Right cardiac atrium (tissue), 5 donors: ENCODE results near the gene ADAMTS17. TPM values are rescaled to one million over a fixed set of nuclear protein-coding genes. Genes with fewer than 3 reads are reported as not detected.

ENCODE experiments used
- ATAC-seq, 2 donors: fragments of 200-7000 bp; cut with Tn5 transposase; one replicate each; pipeline versions ENCODE4 v1.8.0 to v1.9.1; 2020; ENCODE audit warnings: moderate library complexity in 2 of 2, mild to moderate bottlenecking in 1 of 2
- DNase-seq, 3 donors: peaks; one replicate each; pipeline ENCODE4 v3.0.0-alpha.2; 2020
- H3K27ac ChIP-seq: one replicate; pipeline ENCODE4 v1.5.1; 2013; ENCODE audit warnings: mild to moderate bottlenecking, low read length, control low read depth, moderate library complexity
- H3K27me3 ChIP-seq: one replicate; pipeline ENCODE4 v1.6.1; 2013; ENCODE audit not compliant: control insufficient read depth, insufficient read depth
- H3K4me1 ChIP-seq: one replicate; pipeline ENCODE4 v1.6.1; 2013; ENCODE audit warnings: low read length; ENCODE audit not compliant: control insufficient read depth, insufficient read depth
- H3K4me3 ChIP-seq: one replicate; pipeline ENCODE4 v1.5.1; 2013; ENCODE audit warnings: low read length, control low read depth
- H3K9me3 ChIP-seq: one replicate; pipeline ENCODE4 v1.6.1; 2013; ENCODE audit warnings: low read length; ENCODE audit not compliant: control insufficient read depth
- WGBS: extraction: QIAGEN DNeasy Blood & Tissue Kit; methylation state at CpG from one replicate; pipeline ENCODE4 v1.1.7; 2013; 5-methylcytosine and 5-hydroxymethylcytosine counted together
- intact Hi-C, 4 donors: fragments of 100-400 bp; cut with DNase I; formaldehyde crosslinking; loops; one replicate each; pipeline versions ENCODE4 v1.11.0 to v1.14.0; 2022 to 2023
- polyA plus RNA-seq: library from polyadenylated mRNA; stranded (reverse); fragments of 200-250 nt; gene quantifications from one replicate; pipeline ENCODE4 v1.2.3, GENCODE V29; 2013
- total RNA-seq, 4 donors: library from RNA; stranded (reverse); fragmentation: NEBNext Ultra II Directional; extraction: Animal tissue kit (Norgen Biotek cat#: 25700); gene quantifications; one replicate each; pipeline ENCODE4 v1.2.1, GENCODE V29; 2021
- donor health status: healthy with polysubstance abuse.
- donor health status: DM: no; HTN: yes; CAD: no.
- donor health status: DM: no; HTN: no; CAD: no.
- donor health status: DM: no; HTN: yes; CAD: no; lungs with severe emphysema.
- donor health status: DM: yes; HTN: yes; CAD: no.

The ADAMTS17 gene
- total and polyA plus RNA-seq, 5 donors: 1.2 to 6.5 (median 2.6) TPM

DNA sequence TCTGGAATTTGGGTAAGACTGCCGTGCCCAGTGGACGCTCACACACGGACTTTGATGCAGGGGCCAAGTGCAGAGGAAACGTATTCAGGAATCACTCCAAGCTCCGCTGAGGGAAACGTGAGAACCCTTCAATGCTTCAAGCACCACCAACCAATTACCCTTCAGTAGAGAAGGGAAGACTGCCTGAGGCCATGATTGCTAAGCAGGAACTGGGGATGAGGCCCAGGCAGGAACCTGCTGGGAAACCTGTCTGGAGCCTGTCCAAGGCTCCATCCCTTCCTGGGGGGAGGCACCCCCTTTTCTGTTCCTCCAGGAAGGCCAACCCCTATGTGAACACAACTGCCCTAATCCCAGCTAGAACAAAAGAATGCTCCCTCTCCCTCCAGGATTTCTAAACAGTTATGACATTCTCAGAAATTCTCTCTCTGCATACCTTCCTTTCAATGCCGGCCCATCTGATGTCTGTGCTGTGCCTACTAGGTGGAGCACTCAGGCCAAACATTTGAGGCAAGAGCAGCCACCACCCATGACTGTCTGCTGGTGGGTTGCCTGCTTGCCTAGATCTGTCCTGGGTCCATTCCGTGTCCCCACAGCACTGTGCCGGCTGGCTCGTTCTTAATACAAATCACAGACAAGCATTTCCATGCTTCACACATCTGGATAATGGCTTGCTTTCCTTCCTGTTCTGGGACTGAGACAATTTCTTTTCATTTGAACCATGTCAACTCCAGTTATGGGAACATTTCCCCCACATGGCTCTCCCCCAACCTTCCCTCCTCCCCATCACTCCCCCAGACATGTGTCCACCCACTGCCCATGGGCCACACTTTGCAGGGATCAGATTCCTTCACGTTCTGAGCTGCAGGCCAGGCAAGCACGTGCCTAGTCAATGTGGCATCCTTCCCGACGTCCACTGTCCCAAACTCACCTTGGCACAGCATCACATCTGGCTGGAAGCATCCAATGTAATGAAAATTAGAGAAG, 149.4 kb downstream of the ADAMTS17 start:
- intact Hi-C loops: no loop called here
- Histone ChIP-seq H3K4me1 (no peaks in the 10 kb centered on the region), H3K4me3 (no peak overlapping the region), H3K9me3 (no peaks in the 10 kb centered on the region), H3K27me3 (no peaks in the 10 kb centered on the region), H3K27ac (no peak overlapping the region)
- ATAC-seq (no peak), DNase-seq (no peak)
- WGBS: 81% methylated on average over 14 of the region's 14 CpGs

- 59% methylated on average over 8 of the region's 8 CpGs for WGBS
- Histone ChIP-seq H3K27ac (no peak overlapping the region), H3K4me1 (no peaks in the 10 kb centered on the region), H3K27me3 (no peaks in the 10 kb centered on the region), H3K9me3 (no peaks in the 10 kb centered on the region), H3K4me3 (no peak overlapping the region)
- no peak for DNase-seq
- intact Hi-C loops: no loop called here
- ATAC-seq: no peak
Measured at GRCh38 chr15:100191161-100191560, 150.6 kb downstream of the ADAMTS17 start.

DNA sequence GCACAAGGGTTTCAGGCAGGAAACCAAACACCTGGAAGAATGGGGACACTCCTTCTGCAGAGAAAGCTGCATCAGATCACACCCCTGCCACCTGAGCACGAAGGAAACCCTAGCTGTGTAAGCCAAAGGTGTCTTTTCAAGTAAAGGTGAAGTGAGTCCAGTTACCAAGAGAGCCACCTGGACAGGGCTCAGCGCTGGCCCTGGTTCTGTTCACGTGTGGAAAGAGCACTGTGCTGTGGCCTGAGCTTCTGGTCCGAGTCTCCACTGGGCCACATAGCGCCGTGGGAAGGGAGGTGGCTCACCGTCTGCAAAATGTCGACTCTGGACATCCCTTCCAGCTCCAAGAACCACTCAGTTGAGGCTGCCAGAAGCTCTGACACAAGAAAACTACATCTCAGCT, 151.1 kb downstream of the ADAMTS17 start:
- DNase-seq (no peak), ATAC-seq (no peak)
- intact Hi-C loops: no loop called here
- Histone ChIP-seq H3K4me1 (no peaks in the 10 kb centered on the region), H3K9me3 (no peaks in the 10 kb centered on the region), H3K4me3 (no peak overlapping the region), H3K27ac (no peak overlapping the region), H3K27me3 (no peaks in the 10 kb centered on the region)
- 89% methylated on average over 8 of the region's 8 CpGs for WGBS

GRCh38 chr15:100189849-100190248, 151.9 kb downstream of the ADAMTS17 start:
- intact Hi-C loops: no loop called here
- WGBS: 82% methylated on average over 4 of the region's 4 CpGs
- no peak overlapping the region for H3K4me3 ChIP-seq

DNA sequence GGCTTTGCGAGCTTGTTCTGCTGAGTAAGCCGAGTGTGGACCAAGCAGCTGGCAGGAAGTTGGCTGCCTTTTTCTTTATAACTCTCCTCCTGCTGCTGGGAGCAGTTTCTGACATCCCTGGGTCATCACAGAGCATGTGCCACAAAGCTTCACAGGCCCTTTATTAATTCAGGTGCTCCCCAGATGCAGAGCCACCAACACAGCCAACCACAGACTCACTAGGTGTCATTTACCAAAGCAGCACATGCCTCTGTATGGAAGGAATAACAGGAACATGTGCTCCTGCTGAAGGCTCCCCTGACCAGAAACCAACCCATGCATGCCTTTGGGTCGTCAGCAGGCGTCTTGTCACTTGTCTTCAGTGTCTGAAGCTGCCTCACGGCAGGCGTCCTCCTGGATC, 152.5 kb downstream of the ADAMTS17 start:
- Histone ChIP-seq H3K27me3 (no peaks in the 10 kb centered on the region), H3K27ac (no peak overlapping the region), H3K9me3 (no peaks in the 10 kb centered on the region), H3K4me1 (no peaks in the 10 kb centered on the region), H3K4me3 (no peak overlapping the region)
- ATAC-seq (no peak), DNase-seq (no peak)
- intact Hi-C loops: no loop called here
- 83% methylated on average over 6 of the region's 6 CpGs for WGBS

More at GRCh38 chr15:100189849-100190248, 151.9 kb downstream of the ADAMTS17 start:
- Histone ChIP-seq H3K4me1 (no peaks in the 10 kb centered on the region), H3K27me3 (no peaks in the 10 kb centered on the region), H3K9me3 (no peaks in the 10 kb centered on the region), H3K27ac (no peak overlapping the region)
- ATAC-seq (no peak), DNase-seq (no peak)

GRCh38 chr15:100187677-100188076, 154.1 kb downstream of the ADAMTS17 start:
- DNase-seq: no peak
- no peaks in the 10 kb centered on the region for H3K4me1 ChIP-seq
- intact Hi-C loops: no loop called here
- no peaks in the 10 kb centered on the region for H3K27me3 ChIP-seq
- no peak for ATAC-seq
- H3K27ac ChIP-seq: no peak overlapping the region
- H3K4me3 ChIP-seq: no peak overlapping the region
- no peaks in the 10 kb centered on the region for H3K9me3 ChIP-seq
- WGBS: 93% methylated on average over 8 of the region's 8 CpGs

GRCh38 chr15:100186960-100187359, 154.8 kb downstream of the ADAMTS17 start:
- Histone ChIP-seq H3K4me3 (no peak overlapping the region), H3K27ac (no peak overlapping the region), H3K4me1 (no peaks in the 10 kb centered on the region), H3K9me3 (no peaks in the 10 kb centered on the region), H3K27me3 (no peaks in the 10 kb centered on the region)
- ATAC-seq (no peak), DNase-seq (no peak)
- WGBS: 75% methylated on average over 6 of the region's 6 CpGs
- intact Hi-C loops: no loop called here

DNA sequence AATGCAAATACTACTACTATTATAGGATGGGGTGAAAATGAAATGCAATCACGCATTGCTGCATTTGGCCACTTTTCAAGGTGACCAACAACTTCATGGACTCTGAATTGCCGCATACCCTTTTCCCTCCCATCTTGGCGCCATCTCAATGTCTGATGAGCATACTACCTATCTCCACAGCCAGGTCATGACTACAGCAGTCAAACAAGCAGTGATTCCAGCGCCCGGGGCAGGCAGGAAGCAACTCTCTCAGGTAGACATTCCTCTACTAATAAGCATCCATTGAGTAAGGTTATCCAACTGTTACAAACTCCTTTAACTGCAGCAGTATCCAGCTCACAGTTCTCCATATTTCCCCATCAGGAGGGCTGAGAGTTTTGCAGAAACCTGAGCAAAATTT, 155.4 kb downstream of the ADAMTS17 start:
- Histone ChIP-seq H3K9me3 (no peaks in the 10 kb centered on the region), H3K27me3 (no peaks in the 10 kb centered on the region), H3K4me1 (no peaks in the 10 kb centered on the region), H3K4me3 (no peak overlapping the region), H3K27ac (no peak overlapping the region)
- DNase-seq: no peak
- intact Hi-C loops: no loop called here
- no peak for ATAC-seq
- WGBS: 93% methylated on average over 5 of the region's 5 CpGs

DNA sequence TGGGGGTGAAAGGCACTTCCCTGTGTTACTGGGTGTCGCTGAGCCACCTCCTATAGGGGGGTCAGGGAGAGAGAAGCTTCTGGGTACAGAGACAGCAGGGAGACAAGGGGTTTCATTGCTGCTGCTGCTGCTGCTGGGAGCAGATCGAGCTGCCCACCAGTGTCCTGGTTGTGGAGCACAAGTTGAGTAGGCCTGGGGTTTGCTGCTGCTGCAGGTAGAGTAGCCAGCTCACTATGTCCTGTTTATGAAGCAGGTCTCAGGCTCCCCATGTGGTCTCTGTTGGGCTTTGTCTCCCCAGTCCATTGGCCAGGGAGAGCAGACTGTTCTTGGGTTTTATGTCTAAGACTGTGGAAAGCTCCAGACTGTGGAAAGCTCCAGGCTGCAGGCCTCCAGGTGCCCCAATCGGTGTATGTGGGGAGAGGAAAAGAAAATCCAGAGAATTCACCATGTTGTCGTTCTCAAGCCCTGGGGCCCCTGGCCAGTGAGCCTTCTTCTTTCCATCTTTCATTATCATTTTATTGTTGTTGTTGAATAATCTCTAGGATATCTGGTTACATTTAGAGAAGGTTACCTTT, 157.8 kb downstream of the ADAMTS17 start:
- H3K4me3 ChIP-seq: no peak overlapping the region
- intact Hi-C loops: no loop called here
- H3K9me3 ChIP-seq: no peaks in the 10 kb centered on the region
- ATAC-seq: no peak
- no peak overlapping the region for H3K27ac ChIP-seq
- WGBS: 87% methylated on average over 4 of the region's 4 CpGs
- no peaks in the 10 kb centered on the region for H3K4me1 ChIP-seq
- DNase-seq: no peak
- no peaks in the 10 kb centered on the region for H3K27me3 ChIP-seq

- no peaks in the 10 kb centered on the region for H3K27me3 ChIP-seq
- no peaks in the 10 kb centered on the region for H3K9me3 ChIP-seq
- H3K4me3 ChIP-seq: no peak overlapping the region
- no peak for ATAC-seq
- peaks cover 1% of the 10 kb centered on the region for H3K4me1 ChIP-seq
- no peak overlapping the region for H3K27ac ChIP-seq
- 96% methylated on average over 2 of the region's 2 CpGs for WGBS
- DNase-seq: no peak
- intact Hi-C loops: no loop called here
Measured at GRCh38 chr15:100180921-100181320, 160.9 kb downstream of the ADAMTS17 start.

- intact Hi-C loops: no loop called here
Measured at GRCh38 chr15:100175406-100176114, 166.2 kb downstream of the ADAMTS17 start.

More at GRCh38 chr15:100175406-100176114, 166.2 kb downstream of the ADAMTS17 start:
- Histone ChIP-seq H3K27ac (no peak overlapping the region), H3K9me3 (no peaks in the 10 kb centered on the region), H3K27me3 (no peaks in the 10 kb centered on the region), H3K4me1 (peaks cover 5% of the 10 kb centered on the region), H3K4me3 (no peak overlapping the region)
- ATAC-seq (peak; percentile 12 to 32), DNase-seq (no peak)
- 60% methylated on average over 12 of the region's 12 CpGs for WGBS
